HG02884 (cell line): ENCODE data around the gene SHLD2.
"Not testable (repeated sequence)": the region's sequence is repeated elsewhere in the genome, so short reads cannot be mapped to it uniquely, and the experiment has no call there.

ENCODE experiments used
- ATAC-seq: cut with Tn5 transposase; IDR thresholded peaks from one replicate; pipeline ENCODE4 v1.9.1; 2021; ENCODE audit warnings: mild to moderate bottlenecking, moderate library complexity; ENCODE audit not compliant: unreplicated experiment

The SHLD2 gene

DNA sequence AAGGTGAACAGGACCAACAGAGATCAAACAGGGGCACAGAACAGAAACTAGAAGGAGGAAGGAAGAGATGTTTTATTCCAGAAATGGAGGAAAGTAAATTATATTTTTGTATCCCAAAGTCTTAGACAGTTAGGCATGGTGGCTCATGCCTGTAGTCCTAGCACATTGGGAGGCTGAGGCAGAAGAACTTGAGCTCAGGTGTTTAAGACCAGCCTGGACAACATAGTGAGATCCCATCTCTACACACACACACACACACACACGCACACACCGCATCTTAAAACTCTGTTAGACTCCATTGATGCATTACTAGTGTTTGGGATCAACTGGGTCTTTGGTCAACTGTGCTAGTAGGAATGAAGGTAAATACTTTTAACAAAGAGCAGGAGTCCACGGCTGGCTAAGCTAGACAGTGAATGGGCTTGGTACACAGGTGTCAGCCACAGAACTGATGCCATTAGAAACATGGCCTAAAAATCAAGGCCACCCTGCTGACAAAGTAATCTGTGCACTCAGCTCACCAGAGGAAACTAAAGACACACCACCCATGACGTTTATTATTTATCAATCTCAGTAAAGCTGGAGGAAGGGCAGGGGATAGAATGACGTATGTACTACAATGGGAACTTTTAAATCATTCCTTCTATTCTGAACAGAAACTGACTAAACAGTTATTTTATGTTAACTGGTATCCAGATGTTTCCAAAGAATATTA is 11.3 kb upstream of the SHLD2 start:
- ATAC-seq, result peak; percentile 30

DNA sequence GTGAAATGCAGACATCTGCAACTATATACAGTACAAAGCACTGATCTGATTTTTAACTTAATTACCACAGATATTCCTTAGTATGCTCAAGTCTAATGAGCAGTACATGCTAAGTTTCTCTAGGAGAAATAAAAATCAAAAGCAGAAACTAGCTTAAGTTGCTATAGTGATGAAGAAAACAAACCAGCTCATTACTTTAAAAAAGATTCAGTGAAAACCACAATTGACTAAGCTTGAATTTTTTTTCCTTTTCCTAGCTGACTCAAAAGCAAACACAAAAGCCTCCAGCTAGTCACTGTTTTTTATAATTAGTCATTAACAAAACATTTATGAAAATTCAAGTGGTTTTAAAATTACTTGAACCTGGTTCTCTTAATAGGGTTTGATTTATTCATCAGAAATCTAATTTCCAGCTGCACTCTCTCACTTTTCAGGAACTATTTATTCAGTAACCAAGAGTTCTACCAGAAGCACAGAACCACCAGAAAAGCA is 10.7 kb upstream of the SHLD2 start:
- ATAC-seq, result peak; percentile 67

DNA sequence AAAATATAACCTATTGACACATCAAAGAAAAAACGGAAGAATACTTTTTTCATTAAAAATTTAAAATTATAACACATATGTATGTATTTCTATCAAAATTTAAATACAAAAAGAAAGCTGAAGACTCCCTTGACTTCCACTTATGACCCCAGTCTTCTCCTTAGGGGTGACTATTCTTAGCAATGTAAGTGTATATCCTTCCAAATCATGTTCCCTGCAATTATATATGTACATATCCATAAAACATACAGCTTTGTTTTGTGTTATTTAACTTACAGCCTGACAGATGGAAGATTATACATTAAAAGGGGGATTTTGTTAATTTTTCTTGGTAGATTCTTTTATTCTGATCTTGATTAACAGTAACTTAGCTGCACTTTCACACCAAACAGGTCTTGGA is 9.5 kb upstream of the SHLD2 start:
- ATAC-seq, result no peak

DNA sequence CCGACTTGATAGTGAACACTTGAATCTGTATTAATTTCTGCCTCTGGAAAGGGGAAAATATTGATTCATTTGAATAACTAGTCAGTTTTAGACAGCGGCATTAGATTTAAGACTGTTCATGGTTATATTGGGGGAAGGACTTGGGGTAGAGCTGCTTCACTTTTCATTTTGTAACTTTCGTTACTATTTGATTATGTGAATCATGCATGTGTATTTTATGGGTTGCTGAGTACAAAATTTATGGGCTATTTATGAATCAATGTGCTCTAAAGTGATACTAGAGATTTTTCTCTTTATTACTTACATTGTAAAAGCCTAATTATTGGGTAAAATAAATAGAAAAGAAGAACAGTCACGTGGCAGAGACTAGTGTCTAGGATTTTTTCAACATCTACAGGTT is 5.3 kb upstream of the SHLD2 start:
- ATAC-seq, result no peak

DNA sequence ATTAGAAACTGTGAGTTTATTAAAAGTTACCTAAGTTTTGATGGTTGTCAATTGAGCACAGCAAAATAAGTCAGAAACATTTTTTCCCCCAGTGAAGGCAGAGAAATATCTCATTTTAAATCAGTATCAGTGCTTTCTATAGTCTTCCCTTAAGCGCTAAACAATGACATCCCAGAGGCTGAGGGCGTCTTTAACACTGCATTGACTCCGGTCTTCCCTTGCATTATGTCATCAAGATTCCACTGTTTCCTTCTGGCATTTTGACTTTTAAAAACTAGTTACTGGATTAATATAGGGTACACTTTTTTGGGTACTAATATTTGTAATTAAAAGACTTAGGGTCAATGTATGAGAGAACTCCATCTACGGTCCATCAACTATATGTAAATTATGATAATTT is 4.2 kb upstream of the SHLD2 start:
- no peak for ATAC-seq

DNA sequence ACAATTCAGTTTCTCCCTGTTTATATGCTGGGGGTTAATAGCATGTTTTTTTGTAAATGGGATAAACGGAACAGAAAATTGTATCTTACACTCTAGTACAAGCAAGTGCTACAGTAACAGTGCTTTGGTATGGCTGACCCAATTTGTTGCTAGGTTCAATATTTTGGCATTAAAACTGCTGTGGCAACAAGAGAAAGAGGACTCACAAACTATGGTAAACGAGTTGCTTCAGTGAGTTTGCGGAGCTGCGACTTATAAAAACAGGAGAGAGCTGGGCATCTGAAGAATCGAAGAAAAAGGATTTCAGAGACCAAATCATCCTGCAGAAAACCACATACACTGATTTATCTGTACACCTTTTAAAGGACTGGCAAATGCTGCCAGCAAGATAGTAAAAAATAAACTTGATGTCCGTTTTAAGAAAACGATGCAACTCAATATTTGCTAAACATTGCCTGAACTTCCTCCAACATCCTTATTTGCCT is 2.6 kb upstream of the SHLD2 start:
- ATAC-seq, result no peak

DNA sequence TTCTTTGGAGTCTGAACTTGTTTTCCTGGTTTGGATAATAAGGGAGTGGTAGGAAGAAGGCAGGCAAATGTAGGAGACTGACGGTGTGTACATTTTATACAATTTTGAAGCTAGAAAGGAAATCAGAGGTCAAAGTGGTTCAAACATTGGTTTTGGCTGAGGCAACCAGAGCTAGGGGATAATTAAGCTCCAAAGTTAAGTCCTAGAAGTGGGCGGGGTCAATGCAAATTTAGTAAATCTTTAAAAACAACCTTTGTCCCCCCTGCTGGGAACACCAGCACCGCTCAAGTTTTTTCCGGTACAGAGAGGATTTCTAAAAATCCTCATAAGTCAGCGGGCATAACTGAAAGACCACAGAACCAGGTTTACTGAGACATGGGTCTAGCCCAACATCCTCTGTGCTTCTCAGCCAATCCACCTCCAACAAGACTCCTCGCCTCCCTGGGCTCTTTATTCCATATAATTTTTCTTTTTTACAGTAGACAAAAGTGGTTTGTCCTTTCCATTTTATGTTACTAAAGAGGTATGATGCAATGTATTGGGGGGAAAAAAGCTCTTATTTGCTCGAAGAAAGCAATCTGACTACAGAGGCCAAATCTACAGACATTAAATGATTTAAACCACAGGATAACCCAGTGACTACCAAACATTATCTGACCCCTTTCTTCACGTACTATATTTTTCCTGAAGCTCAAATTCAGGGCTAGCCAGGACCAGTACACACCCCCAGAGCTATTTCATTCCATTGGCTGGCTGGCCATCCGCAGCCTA is 2.0 kb upstream of the SHLD2 start:
- no peak for ATAC-seq

DNA sequence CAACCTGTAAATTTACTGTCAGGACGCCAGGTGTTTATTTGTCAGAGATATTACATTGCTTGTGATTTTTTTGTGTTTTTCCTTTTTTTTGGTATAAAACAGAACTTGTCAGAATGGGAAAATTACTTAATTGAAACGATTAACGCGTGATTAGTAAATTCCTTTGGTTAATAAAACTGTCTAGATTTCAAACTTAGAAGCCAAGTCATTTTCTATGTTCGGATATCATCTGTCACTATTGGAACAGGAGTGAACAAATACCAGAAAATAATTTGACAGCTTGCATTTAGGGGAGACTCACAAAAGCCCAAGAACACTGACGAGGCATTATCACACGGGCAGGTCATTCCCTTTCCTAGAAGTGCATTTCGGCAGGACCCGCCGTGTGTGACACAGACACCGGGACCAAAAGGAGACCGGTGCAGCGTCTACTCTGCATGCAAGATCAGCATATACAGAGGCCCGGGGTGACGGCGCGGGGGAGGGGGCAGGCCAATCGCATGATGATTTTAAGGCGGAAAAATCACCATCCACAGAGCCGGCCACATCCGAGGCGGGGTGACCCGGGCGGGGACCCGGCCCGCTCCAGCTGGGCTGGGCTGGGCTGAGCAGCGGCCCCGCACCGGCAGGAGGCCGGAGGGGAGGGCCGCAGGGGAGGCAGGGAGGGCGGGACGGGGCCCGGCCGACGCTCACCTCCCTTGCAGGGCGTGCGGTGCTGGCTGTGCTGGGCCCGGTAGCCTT is 1.2 kb upstream of the SHLD2 start:
- peak; percentile 25 for ATAC-seq

DNA sequence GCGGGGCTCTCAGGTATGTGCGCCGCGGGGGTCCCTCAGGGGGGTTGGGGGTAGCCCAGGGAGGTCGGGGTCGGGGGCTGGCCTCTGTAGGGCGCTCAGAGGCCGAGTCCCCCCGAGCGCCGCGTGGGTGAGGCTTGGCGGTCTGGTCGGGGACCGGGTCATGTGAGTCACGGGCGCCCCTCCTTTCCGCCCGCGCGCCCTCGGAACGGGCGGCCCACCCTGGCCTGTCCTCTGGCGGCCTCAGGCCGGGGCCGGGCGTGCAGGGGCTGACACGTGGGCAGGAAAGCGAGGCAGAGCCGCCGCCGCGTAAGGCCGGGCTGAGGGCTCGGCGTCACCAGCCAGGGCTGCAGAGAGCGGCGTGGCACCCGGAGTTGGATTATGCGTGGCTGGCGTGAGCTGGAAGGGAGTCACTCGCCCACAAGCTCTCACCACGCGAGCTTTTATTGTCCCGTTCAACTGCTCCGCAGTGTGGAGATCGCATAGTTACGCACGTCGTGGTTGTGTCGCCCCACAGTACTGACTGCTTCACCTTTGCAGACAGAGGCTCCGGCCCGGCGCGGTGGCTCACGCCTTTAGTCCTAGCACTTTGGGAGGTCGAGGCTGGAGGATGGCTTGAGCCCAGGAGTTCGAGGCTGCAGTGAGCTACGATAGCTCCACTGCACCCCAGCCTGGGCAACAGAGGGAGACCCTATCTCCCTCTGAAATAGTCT is 385 bp downstream of the SHLD2 start:
- ATAC-seq, result peak; percentile 46

DNA sequence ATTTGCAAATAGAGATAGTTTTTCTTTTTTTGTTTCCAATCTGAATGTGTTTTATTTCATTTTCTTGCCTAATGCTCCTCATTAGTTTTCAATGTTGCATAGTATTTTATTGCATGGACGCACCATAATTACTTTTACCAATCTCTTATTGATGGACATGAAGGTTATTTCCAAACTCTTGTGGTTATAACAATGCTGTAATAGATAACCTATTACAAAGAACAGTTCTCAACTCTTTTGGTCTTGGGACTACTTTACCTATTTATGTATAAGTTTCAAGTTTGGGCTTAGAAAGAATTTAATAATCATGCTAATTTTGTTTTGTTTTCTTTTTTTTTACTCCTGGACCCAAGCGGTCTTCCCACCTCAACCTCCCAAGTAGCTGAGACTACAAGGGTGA is 7.0 kb downstream of the SHLD2 start:
- ATAC-seq, result no peak

DNA sequence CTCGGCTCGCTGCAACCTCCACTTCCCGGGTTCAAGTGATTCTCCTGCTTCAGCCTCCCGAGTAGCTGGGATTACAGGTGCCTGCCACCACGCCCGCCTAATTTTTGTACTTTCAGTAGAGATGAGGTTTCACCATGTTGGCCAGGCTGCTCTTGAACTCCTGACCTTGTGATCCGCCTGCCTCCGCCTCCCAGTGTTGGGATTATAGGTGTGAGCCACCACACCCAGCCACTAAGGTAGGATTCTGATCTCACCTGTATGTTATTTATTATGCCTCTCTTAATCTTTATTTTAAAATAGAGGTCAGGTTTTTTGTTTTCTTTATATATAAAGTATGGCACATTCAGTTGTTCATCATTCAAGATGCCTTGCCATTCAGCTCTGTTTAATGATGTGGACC is 9.7 kb downstream of the SHLD2 start:
- ATAC-seq, result not testable (repeated sequence)

DNA sequence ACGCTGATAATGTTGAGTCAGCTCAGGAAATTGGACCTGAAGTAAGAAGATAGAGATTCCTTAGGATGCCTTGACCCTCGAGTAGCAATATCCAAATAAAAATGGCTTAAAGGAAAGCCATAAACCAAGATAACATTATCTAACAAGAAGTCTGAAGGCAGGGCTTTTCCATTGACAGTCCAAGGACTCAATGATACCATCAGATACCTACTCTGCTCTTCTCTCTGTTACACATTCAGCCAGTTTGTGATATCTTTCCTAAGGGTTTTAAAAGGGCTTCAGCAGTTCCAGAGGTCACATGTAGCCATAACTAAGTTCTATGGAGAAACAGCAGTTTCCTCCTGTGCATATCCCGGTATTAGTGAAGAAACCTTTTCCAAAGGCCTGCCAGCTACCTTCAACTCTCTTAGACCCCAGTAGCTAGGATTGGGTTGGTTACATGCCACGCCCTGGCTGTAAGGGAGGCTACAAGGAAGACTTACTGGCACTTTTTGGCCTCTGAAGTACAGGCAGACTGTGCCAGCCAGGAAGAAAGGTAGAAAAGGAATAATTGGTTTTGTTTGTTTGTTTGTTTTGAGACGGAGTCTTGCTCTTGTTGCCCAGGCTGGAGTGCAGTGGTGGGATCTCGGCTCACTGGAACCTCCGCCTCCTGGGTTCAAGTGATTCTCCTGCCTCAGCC is 10.6 kb downstream of the SHLD2 start:
- ATAC-seq, result no peak

DNA sequence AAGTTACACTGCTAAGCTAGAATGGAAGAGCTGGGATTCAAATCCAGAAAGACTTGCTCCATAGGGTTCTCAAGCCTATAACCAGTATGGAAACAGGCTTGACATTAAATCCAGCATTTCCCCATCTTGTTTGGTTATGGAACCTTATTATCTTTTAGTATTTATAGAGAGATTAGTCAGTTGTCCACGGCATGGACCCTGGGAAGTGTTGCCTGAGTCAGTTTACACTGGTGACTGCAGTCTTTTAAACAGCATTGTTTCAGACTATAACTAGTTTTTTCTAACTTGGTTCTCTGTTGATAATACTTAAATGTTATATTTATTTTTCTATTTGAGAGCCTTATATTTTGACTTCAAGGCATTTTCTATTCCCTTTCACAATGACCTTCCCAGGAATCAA is 23.1 kb downstream of the SHLD2 start:
- ATAC-seq, result not testable (repeated sequence)

DNA sequence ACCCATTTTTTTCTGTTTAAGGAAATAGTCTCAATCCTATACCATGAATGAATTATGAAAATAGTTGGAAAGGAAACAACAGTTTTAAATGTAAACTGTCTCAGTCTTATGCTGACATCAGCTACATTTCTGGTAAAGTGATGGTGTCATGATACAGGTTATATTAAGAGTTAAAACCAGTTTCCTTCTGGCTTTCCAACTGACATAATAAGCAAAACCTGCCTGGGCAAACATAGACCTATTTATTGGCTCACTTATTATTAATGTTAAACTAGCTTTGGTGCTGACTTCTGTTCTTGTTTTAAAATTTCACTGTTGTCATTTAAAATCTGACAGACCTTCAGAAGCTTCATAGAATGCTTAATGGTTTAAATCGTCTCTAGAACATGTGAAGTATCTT is 24.0 kb downstream of the SHLD2 start:
- ATAC-seq, result not testable (repeated sequence)

DNA sequence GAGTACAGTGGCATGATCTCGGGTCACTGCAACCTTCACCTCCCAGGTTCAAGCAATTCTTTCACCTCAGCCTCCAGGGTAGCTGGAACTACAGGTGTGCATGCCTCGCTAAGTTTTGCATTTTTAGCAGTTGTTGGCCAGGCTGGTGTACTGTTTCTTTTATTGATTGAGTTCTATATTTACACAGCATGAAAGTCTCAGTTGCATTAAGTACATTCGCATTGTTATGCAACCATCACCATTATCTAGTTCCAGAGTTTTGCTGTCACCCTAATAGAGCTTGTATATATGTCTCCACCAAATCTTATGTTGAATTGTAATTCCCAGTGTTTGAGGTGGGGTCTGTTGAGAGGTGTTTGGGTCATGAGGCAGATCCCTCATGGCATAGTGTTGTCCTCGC is 28.3 kb downstream of the SHLD2 start:
- not testable (repeated sequence) for ATAC-seq

DNA sequence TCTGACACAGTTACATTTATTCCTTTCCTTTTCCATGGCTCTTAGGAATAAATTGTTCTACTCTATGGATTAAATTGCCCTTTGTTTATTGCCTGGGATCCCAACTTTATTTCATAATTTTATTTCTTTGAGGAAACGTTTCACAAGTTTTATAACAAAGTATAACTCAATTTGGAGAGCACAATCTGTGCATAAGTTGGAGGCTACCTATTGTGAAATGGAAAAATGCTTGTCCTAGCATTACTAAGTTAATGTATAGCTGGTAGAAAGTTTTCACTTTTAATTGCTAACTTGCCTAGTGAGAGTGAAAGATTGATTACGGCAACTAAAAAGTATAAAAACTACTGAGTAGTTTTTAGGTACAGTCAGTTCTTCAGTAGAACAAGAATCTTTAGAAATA is 32.0 kb downstream of the SHLD2 start:
- ATAC-seq, result not testable (repeated sequence)

DNA sequence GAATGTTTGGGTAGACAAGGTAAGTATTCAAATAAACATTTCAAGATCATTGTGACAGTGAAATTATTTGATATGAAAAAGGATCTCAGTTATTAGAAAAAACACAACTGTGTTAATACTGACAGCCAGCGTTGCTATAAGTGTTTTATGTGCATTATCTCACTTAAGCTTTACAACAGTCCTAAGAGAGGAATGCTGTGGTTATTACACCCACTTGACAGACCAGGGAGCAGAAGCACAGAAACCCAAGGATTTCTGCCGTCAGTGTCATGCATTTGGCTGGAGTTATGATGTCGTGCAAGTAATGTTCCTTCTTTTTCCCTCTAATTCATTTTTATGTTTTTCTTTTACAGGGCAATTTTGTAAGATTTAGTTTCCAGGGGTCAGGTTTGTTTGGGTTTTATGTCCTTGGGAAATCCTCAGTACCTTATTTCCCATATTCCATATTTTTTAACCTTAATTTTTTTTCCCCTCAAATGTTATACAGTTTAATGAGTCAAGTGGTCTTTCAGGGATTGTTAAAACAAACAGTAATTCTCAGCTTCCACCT is 32.7 kb downstream of the SHLD2 start:
- not testable (repeated sequence) for ATAC-seq

DNA sequence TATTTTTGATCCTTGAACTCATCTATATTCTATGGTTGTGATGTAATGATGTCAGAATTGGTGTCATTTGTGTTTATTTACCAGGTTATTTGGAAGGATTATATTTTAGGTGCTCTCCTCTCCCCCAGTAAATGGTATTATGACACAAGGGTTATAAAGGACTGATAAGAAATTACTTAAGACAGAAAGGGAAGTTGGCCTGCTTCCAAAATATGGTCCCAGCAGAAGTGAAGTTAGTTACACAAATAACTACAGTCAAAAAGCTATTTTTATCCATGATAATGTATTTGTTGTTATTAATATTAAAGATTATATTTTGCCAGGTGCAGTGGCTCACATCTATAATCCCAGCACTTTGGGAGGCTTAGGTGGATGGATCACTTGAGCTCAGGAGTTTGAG is 37.2 kb downstream of the SHLD2 start:
- not testable (repeated sequence) for ATAC-seq

DNA sequence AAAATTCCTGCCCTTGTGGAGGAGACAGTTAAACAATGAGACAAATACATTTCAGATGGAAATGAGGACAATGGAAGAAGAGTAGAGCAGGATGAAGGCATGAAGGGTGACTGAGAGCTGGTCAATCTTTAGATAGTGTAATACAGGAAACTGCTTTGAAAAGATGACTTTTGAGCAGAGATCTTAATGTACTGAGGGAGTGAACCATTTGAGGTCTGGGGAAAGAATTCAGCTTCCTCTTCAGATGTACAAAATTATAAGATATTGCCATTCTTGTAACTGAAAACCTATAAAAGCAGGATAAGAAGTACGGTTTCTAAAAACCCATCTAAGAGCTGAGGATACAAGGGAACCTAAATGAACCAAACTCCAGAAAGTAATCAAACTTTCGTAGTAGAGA is 38.9 kb downstream of the SHLD2 start:
- not testable (repeated sequence) for ATAC-seq

DNA sequence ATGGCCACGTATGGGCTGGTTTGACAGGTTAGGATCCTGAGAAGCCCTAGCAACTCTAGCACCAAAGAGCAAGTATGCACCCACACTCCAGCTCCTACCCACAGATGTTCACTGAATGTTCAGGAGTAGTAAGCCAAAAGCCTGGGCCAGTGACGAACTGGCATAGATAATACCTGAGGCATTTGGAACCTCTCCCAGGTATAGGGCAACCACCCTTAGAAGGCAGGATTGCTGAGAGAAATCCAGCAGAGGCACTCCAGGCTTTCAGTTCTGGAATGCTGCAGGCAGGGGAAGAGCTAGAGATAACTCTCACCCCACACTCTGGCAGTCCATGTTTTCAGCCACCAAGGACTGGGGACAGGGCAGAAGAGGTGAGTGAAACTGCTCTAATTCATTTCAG is 39.4 kb downstream of the SHLD2 start:
- ATAC-seq, result not testable (repeated sequence)
